ENCODE measurements around the gene RHOD.

DNA sequence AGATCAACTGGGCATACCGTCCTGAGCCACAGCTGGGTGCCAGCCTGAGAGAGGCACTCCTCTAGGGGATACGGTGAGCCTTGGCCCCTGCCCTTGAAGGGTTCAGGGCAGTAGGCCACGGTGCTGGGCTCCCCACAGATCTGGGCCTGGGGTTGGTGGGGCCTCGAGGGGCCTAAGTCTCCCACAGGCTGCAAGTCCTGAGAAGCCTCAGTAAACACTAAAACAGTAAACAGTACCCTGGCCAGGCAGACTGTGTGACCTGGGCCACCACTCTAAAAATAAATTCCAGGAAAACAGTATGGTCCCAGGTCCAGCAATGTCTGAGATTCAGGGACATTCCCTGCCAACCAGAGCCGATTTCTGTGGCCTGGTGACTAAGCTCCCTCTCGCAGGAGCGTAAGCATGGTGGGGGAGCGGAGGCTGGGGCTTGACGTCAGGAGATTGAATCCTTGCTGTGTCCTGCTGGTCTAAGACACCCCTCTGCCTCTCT lies 2.3 kb upstream of the RHOD start:
- TF ChIP-seq, protein P1, sequence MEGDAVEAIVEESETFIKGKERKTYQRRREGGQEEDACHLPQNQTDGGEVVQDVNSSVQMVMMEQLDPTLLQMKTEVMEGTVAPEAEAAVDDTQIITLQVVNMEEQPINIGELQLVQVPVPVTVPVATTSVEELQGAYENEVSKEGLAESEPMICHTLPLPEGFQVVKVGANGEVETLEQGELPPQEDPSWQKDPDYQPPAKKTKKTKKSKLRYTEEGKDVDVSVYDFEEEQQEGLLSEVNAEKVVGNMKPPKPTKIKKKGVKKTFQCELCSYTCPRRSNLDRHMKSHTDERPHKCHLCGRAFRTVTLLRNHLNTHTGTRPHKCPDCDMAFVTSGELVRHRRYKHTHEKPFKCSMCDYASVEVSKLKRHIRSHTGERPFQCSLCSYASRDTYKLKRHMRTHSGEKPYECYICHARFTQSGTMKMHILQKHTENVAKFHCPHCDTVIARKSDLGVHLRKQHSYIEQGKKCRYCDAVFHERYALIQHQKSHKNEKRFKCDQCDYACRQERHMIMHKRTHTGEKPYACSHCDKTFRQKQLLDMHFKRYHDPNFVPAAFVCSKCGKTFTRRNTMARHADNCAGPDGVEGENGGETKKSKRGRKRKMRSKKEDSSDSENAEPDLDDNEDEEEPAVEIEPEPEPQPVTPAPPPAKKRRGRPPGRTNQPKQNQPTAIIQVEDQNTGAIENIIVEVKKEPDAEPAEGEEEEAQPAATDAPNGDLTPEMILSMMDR (IDR thresholded peaks at IDR 0.05; ENCODE audit: insufficient read depth, low read depth, low read length), result no peak
- no peak for TF ChIP-seq EZH2 (IDR thresholded peaks at IDR 0.05; ENCODE audit: insufficient read depth, low read length)

All from astrocyte (in vitro differentiated cells and primary cell).